Fibroblast of villous mesenchyme (primary cell): ENCODE data around the gene PEX7. TPM values are rescaled to one million over a fixed set of nuclear protein-coding genes. Genes with fewer than 3 reads are reported as not detected.
A peak's percentile ranks its signal among the peaks of the same experiment; 100 is the strongest.
"Not testable (repeated sequence)": the region's sequence is repeated elsewhere in the genome, so short reads cannot be mapped to it uniquely, and the experiment has no call there.

ENCODE experiments used
- DNase-seq: peaks from one replicate; pipeline ENCODE4 v3.0.0-alpha.2; 2010; ENCODE audit warnings: low read depth
- H3K4me3 ChIP-seq: 2 replicates; pipeline ENCODE4 v1.5.1; 2011; ENCODE audit warnings: low read depth, mild to moderate bottlenecking, low read length
- CTCF ChIP-seq: IDR thresholded peaks from 2 replicates; pipeline ENCODE4 v1.5.1; 2012; ENCODE audit warnings: low read depth, mild to moderate bottlenecking, low read length; ENCODE audit not compliant: insufficient read depth
- total RNA-seq: library from RNA; depleted of rRNA; stranded (reverse); fragments of >200 nt; gene quantifications from 2 replicates; pipeline ENCODE4 v1.2.3, GENCODE V29; 2012

The PEX7 gene
- total RNA-seq, 1 donor, result 8.6 TPM

- no peak for DNase-seq
- H3K4me3 ChIP-seq, result no peak overlapping the region
- no peak for TF ChIP-seq CTCF
These were observed 74.7 kb downstream of the PEX7 start for GRCh38 chr6:136897071-136897470.

GRCh38 chr6:136901212-136901784, 78.9 kb downstream of the PEX7 start:
- no peak overlapping the region for H3K4me3 ChIP-seq
- no peak for TF ChIP-seq CTCF
- no peak for DNase-seq

- not testable (repeated sequence) for DNase-seq, H3K4me3 ChIP-seq
These were observed 82.1 kb downstream of the PEX7 start for GRCh38 chr6:136904477-136904876.

GRCh38 chr6:136914947-136915346, 92.6 kb downstream of the PEX7 start:
- no peak for DNase-seq
- no peak overlapping the region for H3K4me3 ChIP-seq
- no peak for TF ChIP-seq CTCF

GRCh38 chr6:136918706-136919105, 96.3 kb downstream of the PEX7 start:
- H3K4me3 ChIP-seq, result no peak overlapping the region
- TF ChIP-seq CTCF, result no peak
- no peak for DNase-seq

- no peak for TF ChIP-seq CTCF
- peak; percentile 8 for DNase-seq
- no peak overlapping the region for H3K4me3 ChIP-seq
These were observed 97.8 kb downstream of the PEX7 start for GRCh38 chr6:136920216-136920615.

GRCh38 chr6:136920671-136921380, 98.4 kb downstream of the PEX7 start:
- no peak for TF ChIP-seq CTCF
- DNase-seq, result peak; percentile 8
- peak overlapping the region; percentile 55 for H3K4me3 ChIP-seq
